Dermis microvascular lymphatic vessel endothelial cell (primary cell): ENCODE measurements around the gene DHRSX. TPM values are rescaled to one million over a fixed set of nuclear protein-coding genes. Genes with fewer than 3 reads are reported as not detected.
A peak's percentile ranks its signal among the peaks of the same experiment; 100 is the strongest.
"Not testable (repeated sequence)": the region's sequence is repeated elsewhere in the genome, so short reads cannot be mapped to it uniquely, and the experiment has no call there.

Experiments used
- DNase-seq, 2 donors: peaks; one replicate each; pipeline versions ENCODE4 v3.0.0 to v3.0.0-alpha.2; 2010; ENCODE audit warnings: low read depth in 2 of 2
- total RNA-seq: library from RNA; depleted of rRNA; stranded (reverse); fragments of >200 nt; gene quantifications from 2 replicates; pipeline ENCODE4 v1.2.1, GENCODE V29; 2014

Gene DHRSX
- total RNA-seq, 1 donor from 2014 or later: 13.7 TPM

- not testable (repeated sequence) for DNase-seq
These were observed 141.3 kb downstream of the DHRSX start for GRCh38 chrX:2359522-2359921.

- peak in 1 of 2 donors; percentile 69 for DNase-seq
These were observed 148.5 kb downstream of the DHRSX start for GRCh38 chrX:2351999-2352995.

GRCh38 chrX:2351321-2351720 is 149.5 kb downstream of the DHRSX start:
- peak in 1 of 2 donors; percentile 49 for DNase-seq

GRCh38 chrX:2350703-2351102 is 150.1 kb downstream of the DHRSX start:
- DNase-seq: not testable (repeated sequence)

GRCh38 chrX:2350036-2350435 is 150.7 kb downstream of the DHRSX start:
- not testable (repeated sequence) for DNase-seq

- no peak for DNase-seq
These were observed 152.6 kb downstream of the DHRSX start for GRCh38 chrX:2348211-2348610.

GRCh38 chrX:2346158-2346557 is 154.6 kb downstream of the DHRSX start:
- DNase-seq: no peak

GRCh38 chrX:2345562-2345961 is 155.2 kb downstream of the DHRSX start:
- DNase-seq: no peak

- no peak for DNase-seq
These were observed 157.4 kb downstream of the DHRSX start for GRCh38 chrX:2343413-2343812.

- no peak for DNase-seq
These were observed 157.9 kb downstream of the DHRSX start for GRCh38 chrX:2342874-2343273.

- no peak for DNase-seq
These were observed 158.5 kb downstream of the DHRSX start for GRCh38 chrX:2342281-2342688.

- DNase-seq: no peak
These were observed 159.8 kb downstream of the DHRSX start for GRCh38 chrX:2340991-2341390.

- no peak for DNase-seq
These were observed 164.6 kb downstream of the DHRSX start for GRCh38 chrX:2336181-2336580.

GRCh38 chrX:2334237-2334636 is 166.5 kb downstream of the DHRSX start:
- no peak for DNase-seq

- DNase-seq: no peak
These were observed 168.5 kb downstream of the DHRSX start for GRCh38 chrX:2332252-2332651.

- DNase-seq: no peak
These were observed 169.9 kb downstream of the DHRSX start for GRCh38 chrX:2330910-2331309.

- no peak for DNase-seq
These were observed 170.3 kb downstream of the DHRSX start for GRCh38 chrX:2330487-2330886.

GRCh38 chrX:2327423-2327822 is 173.4 kb downstream of the DHRSX start:
- no peak for DNase-seq

- DNase-seq: peak; percentile 58 to 77
These were observed 175.5 kb downstream of the DHRSX start for GRCh38 chrX:2325076-2325784.

GRCh38 chrX:2324151-2324550 is 176.6 kb downstream of the DHRSX start:
- DNase-seq: no peak

- DNase-seq: no peak
These were observed 179.4 kb downstream of the DHRSX start for GRCh38 chrX:2321411-2321810.

GRCh38 chrX:2320580-2321327 is 180.0 kb downstream of the DHRSX start:
- no peak for DNase-seq
